Endothelial cell of hepatic sinusoid (primary cell): ENCODE results near the gene GNL2.
"Not testable (repeated sequence)": the region's sequence is repeated elsewhere in the genome, so short reads cannot be mapped to it uniquely, and the experiment has no call there.

Source experiments
- in situ Hi-C: cut with HindIII; loops from 2 replicates; pipeline ENCODE4 v1.10.0; 2017; ENCODE audit warnings: low sequenced_read_pairs

The GNL2 gene

DNA sequence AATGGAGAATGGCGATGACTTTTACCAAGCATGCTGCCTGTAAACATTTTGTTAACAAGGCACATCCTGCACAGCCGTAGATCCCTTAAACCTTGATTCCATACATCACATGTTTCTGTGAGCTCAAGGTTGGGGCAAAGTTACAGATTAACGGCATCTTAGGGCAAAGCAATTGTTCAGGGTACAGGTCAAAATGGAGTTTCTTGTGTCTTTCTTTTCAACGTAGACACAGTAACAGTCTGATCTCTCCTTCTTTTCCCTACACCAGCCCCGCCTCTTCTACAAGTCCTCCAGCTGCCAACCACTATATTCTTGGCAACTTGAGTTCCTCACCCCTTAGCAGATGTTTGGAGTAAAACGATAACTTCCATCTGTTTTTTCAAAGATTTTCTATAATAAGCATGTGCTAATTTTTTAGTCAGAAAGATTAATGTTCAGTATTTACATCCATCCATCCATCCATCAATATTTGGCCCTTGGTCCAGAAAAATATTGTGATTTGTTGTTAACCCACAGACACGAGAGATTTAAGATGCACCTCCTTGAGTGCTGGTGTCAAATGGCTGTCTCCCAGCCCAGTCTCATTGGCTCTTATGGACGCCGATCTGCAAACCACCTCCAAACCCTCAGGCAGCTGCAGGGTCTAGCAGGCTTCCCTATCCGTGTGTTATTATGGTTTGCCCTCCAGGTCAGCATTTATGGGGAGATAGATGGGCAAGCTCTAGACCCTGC lies 35.2 kb downstream of the GNL2 start:
- in situ Hi-C loops, result no loop called here

GRCh38 chr1:37559957-37560379 lies 35.8 kb downstream of the GNL2 start:
- in situ Hi-C loops, result loop anchor here (5.0 kb wide), 1 partner anchor 63 kb away; no protein-coding TSS in a partner anchor

- in situ Hi-C loops, result loop anchor here (5.0 kb wide), 1 partner anchor 62 kb away; no protein-coding TSS in a partner anchor
These were observed 36.7 kb downstream of the GNL2 start for GRCh38 chr1:37559080-37559479.

DNA sequence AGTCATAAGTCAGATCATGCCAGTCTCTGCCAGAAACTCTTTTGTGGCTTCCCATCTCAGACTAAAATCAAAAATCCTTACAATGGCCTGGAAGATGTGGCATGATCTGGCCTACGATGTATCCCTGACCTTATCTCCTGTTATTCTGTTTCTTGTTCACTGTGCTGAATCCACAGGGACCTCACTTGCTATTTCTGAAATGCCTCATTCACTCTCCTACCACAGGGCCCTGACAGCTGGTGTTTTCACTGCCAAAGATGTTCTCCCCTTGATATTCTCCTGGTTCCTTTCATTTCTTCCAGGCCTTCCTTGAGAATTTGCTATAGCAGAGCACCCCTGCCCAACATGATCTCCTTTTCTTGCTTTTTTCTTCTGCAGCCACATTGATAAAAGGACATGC lies 37.3 kb downstream of the GNL2 start:
- in situ Hi-C loops, result loop anchor here (5.0 kb wide), 1 partner anchor 61 kb away; no protein-coding TSS in a partner anchor

DNA sequence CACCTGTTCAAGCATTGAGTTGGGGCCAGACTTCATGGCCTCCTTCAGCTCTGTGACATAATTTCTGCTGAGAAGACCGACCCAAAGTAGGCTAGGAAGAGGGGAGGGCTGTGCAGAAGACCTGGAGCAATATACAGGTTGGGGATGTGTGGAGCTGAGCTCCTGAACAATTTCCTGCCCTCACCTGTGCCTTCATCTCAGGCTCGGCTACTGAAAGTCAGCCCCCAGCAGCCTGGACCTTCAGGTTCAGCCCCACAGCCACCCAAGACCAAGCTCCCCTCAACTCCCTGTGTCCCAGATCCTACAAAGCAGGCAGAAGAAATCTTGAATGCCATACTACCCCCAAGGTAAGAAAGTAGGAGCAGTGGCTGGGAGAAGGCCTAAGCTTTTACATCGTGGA lies 38.3 kb downstream of the GNL2 start:
- in situ Hi-C loops, result loop anchor here (5.0 kb wide), 1 partner anchor 60 kb away; no protein-coding TSS in a partner anchor

DNA sequence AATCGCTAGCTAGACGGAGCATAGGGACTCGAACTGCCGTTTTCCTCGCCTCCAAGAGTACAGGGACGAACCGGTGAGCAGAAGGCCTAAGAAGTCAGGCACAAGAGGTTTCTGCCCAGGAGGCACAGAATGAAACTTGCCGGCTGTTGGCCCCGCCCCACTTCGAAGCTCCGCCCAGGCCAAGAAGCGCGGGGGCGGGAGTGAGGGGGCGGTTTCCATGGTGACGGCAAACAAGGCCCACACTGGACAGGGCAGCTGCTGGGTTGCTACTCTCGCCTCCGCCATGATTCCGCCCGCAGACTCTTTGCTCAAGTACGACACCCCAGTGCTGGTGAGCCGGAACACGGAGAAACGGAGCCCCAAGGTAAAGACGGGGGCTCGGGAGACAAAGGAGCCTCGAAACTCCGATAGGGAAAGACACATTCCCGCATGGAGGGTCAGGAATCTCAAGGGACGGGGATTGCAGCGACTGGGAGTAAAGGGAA lies 39.0 kb downstream of the GNL2 start, which contains the start of gene DNALI1:
DNALI1 (plus strand) TSS at position 229 of the 485 bp plus-strand sequence; CDS start at position 284, 55 bp downstream.
- in situ Hi-C loops, result loop anchor here (5.0 kb wide), 1 partner anchor 59 kb away; no protein-coding TSS in a partner anchor

DNA sequence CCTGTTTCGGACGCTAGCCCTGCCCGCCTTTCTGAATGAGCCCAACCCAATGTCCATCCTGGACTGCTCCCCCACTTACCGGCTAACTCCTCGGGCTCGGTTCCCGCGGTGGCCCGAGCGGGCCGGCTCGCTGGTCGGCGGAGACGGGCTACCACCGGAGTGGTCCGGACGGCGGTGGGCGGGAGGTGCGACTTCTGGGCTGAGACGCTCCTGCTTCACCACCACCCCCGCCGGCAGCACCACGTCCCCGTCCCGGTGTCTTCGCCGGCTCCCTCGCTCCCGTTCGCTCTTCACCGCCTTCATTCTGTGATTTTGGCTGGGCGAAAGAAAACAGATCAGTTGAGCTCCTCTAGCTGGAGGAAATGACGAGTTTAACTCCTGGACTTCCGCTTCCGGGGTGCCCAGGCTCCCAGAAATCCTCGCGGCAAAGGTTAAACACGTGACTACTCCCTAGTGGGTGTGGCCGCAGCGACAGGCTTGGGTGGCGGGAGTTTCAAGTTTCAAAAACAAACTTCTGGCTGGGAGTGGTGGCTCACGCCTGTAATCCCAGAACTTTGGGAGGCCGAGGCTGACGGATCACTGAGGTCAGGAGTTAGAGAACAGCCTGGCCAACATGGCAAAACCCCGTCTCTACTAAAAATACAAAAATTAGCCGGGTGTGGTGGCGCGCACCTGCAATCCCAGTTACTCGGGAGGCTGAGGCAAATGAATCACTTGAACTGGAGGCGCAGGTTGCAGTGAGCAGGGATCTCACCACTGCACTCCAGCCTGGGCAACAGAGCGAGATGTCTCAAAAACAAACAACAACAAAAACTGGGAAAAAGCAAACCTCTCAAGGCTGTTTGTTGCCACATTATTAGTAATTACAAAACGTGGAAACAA lies 41.6 kb downstream of the GNL2 start, which contains the start of gene SNIP1:
SNIP1 (minus strand) TSS at position 367 of the 882 bp plus-strand sequence; CDS start at position 303, 64 bp downstream.
- in situ Hi-C loops, result no loop called here

- in situ Hi-C loops, result no loop called here
These were observed 42.2 kb downstream of the GNL2 start for GRCh38 chr1:37553598-37553926.

GRCh38 chr1:37549341-37549740 lies 46.4 kb downstream of the GNL2 start:
- in situ Hi-C loops, result no loop called here

DNA sequence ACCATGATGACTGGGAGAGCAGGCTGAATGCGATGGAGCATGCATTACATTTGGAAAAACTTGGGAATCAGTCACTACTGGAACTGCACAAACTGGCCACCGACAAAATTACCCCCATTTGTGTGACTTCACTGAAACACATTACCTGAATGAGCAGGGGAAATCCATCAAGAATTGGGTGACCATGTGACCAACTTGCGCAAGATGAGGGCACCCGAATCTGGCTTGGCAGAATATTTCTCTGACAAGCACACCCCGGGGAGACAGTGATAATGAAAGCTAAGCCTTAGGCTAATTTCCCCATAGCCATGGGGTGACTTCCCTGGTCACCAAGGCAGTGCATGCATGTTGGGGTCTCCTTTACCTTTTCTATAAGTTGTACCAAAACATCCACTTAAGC lies 50.7 kb downstream of the GNL2 start:
- in situ Hi-C loops, result no loop called here

- in situ Hi-C loops, result no loop called here
These were observed 51.2 kb downstream of the GNL2 start for GRCh38 chr1:37544530-37544929.

- in situ Hi-C loops, result no loop called here
These were observed 55.5 kb downstream of the GNL2 start for GRCh38 chr1:37540036-37540785.

DNA sequence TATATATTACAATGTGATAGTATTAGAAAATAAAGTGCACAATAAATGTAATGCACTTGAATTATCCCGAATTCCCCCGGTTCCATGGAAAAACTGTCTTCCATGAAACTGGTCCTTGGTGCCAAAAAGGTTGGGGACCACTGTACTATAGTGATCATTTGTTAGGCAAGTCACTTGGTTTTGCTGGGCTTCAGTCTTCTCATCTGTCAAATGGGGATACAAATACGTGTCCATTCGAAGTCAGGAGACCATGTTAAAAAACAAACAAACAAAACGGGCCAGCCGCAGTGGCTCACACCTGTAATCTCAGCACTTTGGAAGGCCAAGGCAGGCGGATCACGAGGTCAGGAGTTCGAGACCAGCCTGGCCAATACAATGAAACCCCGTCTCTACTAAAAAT lies 56.6 kb downstream of the GNL2 start:
- in situ Hi-C loops, result not testable (repeated sequence)

GRCh38 chr1:37537378-37537777 lies 58.4 kb downstream of the GNL2 start:
- in situ Hi-C loops, result no loop called here

- in situ Hi-C loops, result no loop called here
These were observed 62.2 kb downstream of the GNL2 start for GRCh38 chr1:37533317-37534093.

GRCh38 chr1:37532418-37533156 lies 63.1 kb downstream of the GNL2 start:
- in situ Hi-C loops, result not testable (repeated sequence)

DNA sequence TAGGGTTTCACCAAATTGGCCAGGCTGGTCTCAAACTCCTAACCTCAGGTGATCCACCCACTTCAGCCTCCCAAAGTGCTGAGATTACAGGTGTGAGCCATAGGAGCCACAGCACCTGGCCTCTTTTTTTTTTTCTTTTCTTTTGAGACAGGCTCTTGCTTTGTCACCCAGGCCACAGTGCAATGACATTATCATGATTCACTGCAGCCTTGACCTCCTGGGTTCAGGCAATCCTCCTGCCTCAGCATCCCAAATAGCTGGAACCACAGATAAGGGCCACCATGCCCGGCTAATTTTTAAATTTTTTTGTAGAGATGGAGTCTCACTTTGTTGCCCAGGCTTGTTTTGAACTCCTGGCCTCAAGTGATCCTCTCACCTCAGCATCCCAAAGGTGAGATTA lies 65.8 kb downstream of the GNL2 start:
- in situ Hi-C loops, result not testable (repeated sequence)

DNA sequence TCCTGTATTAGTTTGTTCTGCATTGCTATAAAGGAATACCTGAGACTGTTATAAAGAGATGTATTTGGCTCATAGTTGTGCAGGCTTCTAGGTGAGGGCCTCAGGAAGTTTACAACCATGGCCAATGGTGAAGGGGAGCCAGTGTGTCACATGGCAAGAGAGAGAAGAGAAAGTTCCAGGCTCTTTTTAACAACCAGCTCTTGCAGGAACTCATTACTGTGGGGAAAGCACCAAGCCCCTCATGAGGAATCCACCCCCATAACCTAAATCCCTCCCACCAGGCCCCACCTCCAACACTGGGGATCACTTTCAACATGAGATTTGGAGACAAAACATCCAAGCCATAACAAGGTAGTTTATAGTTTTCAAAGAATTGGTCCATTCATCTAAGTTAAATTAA lies 76.1 kb downstream of the GNL2 start:
- in situ Hi-C loops, result no loop called here

DNA sequence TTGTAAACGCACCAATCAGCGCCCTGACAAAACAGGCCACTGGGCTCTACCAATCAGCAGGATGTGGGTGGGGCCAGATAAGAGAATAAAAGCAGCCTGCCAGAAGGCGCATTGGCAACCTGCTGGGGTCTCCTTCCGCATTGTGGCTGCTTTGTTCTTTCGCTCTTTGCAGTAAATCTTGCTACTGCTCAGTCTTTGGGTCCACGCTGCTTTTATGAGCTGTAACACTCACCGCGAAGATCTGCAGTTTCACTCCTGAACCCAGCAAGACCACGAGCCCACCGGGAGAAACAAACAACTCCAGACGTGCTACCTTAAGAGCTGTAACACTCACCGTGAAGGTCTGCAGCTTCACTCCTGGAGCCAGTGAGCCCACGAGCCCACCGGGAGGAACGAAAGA lies 76.8 kb downstream of the GNL2 start:
- in situ Hi-C loops, result not testable (repeated sequence)
